ENCODE measurements around the gene C17orf113.

The C17orf113 gene

DNA sequence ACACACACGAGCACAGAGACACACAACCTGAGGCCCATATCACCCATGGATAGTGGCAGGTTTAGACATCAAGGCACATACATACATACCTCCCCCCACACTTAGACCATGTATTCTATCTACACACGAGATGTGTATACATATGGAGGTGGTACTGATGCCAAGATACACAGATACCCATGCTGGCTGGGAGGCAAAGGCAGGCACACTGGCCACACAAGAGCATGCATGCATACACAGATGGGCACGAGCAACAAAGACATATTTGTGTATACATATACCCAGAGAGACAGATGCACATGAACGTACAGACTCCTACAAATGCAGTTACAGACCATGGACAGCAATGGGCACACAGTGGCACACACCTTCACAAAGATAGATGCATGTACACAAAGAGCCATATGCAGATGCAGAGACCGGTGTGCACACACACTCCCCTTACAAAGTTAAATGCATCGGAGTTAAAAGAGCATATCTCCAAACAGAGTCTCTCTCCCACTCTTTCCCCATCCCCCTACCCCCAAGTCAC lies 2.0 kb upstream of the C17orf113 start:
- no peaks in the 10 kb centered on the region for H3K9me3 ChIP-seq (ENCODE audit: severe bottlenecking)
- H3K36me3 ChIP-seq (ENCODE audit: low read depth), result no peaks in the 10 kb centered on the region
- H3K4me1 ChIP-seq (ENCODE audit: insufficient read depth, poor library complexity, severe bottlenecking), result no peaks in the 10 kb centered on the region
- TF ChIP-seq, protein P1, sequence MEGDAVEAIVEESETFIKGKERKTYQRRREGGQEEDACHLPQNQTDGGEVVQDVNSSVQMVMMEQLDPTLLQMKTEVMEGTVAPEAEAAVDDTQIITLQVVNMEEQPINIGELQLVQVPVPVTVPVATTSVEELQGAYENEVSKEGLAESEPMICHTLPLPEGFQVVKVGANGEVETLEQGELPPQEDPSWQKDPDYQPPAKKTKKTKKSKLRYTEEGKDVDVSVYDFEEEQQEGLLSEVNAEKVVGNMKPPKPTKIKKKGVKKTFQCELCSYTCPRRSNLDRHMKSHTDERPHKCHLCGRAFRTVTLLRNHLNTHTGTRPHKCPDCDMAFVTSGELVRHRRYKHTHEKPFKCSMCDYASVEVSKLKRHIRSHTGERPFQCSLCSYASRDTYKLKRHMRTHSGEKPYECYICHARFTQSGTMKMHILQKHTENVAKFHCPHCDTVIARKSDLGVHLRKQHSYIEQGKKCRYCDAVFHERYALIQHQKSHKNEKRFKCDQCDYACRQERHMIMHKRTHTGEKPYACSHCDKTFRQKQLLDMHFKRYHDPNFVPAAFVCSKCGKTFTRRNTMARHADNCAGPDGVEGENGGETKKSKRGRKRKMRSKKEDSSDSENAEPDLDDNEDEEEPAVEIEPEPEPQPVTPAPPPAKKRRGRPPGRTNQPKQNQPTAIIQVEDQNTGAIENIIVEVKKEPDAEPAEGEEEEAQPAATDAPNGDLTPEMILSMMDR (IDR thresholded peaks at IDR 0.05; ENCODE audit: poor library complexity, severe bottlenecking), result no peak
- no peak for DNase-seq (ENCODE audit: low spot score)
- no peak for ATAC-seq (ENCODE audit: low read depth)
- no peak overlapping the region for H3K4me3 ChIP-seq (ENCODE audit: severe bottlenecking)
- H3K27me3 ChIP-seq (ENCODE audit: insufficient read depth, poor library complexity, severe bottlenecking), result no peaks in the 10 kb centered on the region
- no peak overlapping the region for H3K27ac ChIP-seq (ENCODE audit: poor library complexity, severe bottlenecking)

DNA sequence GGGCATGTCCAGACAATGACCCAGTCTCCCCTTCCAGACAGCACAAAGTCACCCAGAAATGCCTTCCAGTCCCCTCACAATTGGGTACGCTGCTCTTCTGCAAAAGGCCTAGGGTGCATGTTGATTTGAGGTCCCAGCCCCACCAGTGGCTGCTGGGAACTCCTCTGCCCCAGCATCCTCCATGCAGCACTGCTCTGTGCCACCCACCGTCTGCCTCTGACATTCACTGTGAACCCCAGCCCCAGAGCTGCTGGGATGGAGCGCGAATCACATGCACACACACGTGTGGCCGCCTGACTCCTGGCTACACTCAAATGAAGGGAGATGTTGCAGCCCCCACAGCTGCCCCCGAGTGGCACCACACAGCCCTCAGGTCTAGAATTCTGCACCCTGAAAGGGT lies 1.2 kb upstream of the C17orf113 start:
- Histone ChIP-seq H3K4me3 (ENCODE audit: severe bottlenecking) (no peak overlapping the region), H3K4me1 (ENCODE audit: insufficient read depth, poor library complexity, severe bottlenecking) (no peaks in the 10 kb centered on the region), H3K27ac (ENCODE audit: poor library complexity, severe bottlenecking) (no peak overlapping the region), H3K36me3 (ENCODE audit: low read depth) (no peaks in the 10 kb centered on the region), H3K27me3 (ENCODE audit: insufficient read depth, poor library complexity, severe bottlenecking) (no peaks in the 10 kb centered on the region), H3K9me3 (ENCODE audit: severe bottlenecking) (no peaks in the 10 kb centered on the region)
- TF ChIP-seq, protein P1 (IDR thresholded peaks at IDR 0.05; ENCODE audit: poor library complexity, severe bottlenecking), result no peak
- DNase-seq (ENCODE audit: low spot score) (no peak), ATAC-seq (ENCODE audit: low read depth) (no peak)

DNA sequence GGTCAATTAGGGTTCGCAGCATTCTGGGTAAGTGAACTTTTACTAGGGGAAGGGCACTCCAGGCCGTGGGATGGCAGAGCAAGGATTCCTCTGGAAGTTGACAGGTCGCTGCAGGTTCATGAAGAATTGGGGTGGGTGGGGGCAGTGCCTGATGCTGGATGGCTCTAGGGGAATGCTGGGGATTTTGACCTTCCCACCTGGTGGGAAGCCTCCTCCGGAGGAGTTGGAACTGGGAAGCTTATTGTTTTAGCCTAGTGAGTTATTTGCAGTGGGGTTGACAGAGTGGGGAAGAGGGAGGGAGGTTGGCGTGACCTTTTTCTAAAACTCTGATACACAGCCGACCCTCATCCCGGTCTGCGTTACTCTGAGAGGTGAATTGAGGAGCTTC lies 606 bp upstream of the C17orf113 start:
- peak overlapping the region; percentile 65 for H3K4me3 ChIP-seq (ENCODE audit: severe bottlenecking)
- H3K27ac ChIP-seq (ENCODE audit: poor library complexity, severe bottlenecking), result no peak overlapping the region
- no peaks in the 10 kb centered on the region for H3K27me3 ChIP-seq (ENCODE audit: insufficient read depth, poor library complexity, severe bottlenecking)
- ATAC-seq (ENCODE audit: low read depth) (peak; percentile 15; the same call in 1 of the 3 replicates), DNase-seq (ENCODE audit: low spot score) (no peak)
- no peaks in the 10 kb centered on the region for H3K9me3 ChIP-seq (ENCODE audit: severe bottlenecking)
- TF ChIP-seq, protein P1 (IDR thresholded peaks at IDR 0.05; ENCODE audit: poor library complexity, severe bottlenecking), result no peak
- no peaks in the 10 kb centered on the region for H3K4me1 ChIP-seq (ENCODE audit: insufficient read depth, poor library complexity, severe bottlenecking)
- H3K36me3 ChIP-seq (ENCODE audit: low read depth), result no peaks in the 10 kb centered on the region

DNA sequence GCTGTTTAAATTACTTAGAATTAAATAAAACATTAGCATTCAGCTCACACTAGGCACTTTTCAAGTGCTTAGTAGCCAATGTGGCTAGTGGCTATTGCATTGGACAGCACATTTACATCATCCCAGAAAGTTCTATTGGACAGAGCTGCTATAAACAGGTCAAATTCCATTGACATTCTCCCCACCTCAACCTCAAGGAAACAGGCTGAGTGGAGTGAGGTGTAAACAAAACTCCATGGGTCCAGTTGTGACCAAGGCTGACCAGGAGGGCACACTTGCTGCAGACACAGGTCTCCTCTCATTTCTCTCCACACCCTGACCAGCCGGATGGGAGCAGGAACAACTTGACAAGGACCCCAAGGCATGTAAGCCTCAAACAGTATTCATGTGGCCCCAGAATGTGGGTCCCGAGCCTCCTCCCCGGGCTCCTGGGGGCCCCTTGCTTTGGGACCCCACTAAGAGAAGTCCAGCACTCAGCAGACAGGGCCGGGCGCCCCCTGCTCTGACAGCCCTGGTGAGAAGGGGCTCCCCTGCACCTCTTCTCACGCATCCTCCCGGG lies 488 bp downstream of the C17orf113 start:
- Histone ChIP-seq H3K36me3 (ENCODE audit: low read depth) (no peaks in the 10 kb centered on the region), H3K4me3 (ENCODE audit: severe bottlenecking) (peak overlapping the region; percentile 65), H3K27me3 (ENCODE audit: insufficient read depth, poor library complexity, severe bottlenecking) (no peaks in the 10 kb centered on the region), H3K9me3 (ENCODE audit: severe bottlenecking) (no peaks in the 10 kb centered on the region), H3K27ac (ENCODE audit: poor library complexity, severe bottlenecking) (no peak overlapping the region), H3K4me1 (ENCODE audit: insufficient read depth, poor library complexity, severe bottlenecking) (no peaks in the 10 kb centered on the region)
- DNase-seq (ENCODE audit: low spot score) (no peak), ATAC-seq (ENCODE audit: low read depth) (peak; percentile 13; the same call in 2 of the 3 replicates)
- TF ChIP-seq, protein P1 (IDR thresholded peaks at IDR 0.05; ENCODE audit: poor library complexity, severe bottlenecking), result no peak

DNA sequence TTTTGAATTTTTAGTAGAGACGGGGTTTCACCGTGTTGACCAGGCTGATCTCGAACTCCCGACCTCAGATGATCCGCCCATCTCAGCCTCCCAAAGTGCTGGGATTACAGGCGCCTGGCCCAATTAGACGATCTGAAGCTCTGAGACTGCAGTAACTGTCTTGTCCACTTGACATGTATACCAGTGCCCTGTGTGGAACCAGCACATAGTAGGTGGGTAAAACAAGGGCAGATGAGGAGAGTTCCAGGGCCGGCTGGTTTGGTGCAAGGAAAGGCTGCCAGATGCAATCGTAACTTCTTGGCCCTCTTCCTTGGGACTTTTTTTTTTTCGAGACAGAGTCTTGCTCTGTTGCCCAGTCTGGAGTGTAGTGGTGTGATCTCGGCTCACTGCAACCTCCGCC lies 3.1 kb downstream of the C17orf113 start:
- TF ChIP-seq, protein P1 (IDR thresholded peaks at IDR 0.05; ENCODE audit: poor library complexity, severe bottlenecking), result no peak
- no peak for DNase-seq (ENCODE audit: low spot score)
- Histone ChIP-seq H3K27ac (ENCODE audit: poor library complexity, severe bottlenecking) (no peak overlapping the region), H3K9me3 (ENCODE audit: severe bottlenecking) (no peaks in the 10 kb centered on the region), H3K4me1 (ENCODE audit: insufficient read depth, poor library complexity, severe bottlenecking) (no peaks in the 10 kb centered on the region), H3K4me3 (ENCODE audit: severe bottlenecking) (no peak overlapping the region), H3K27me3 (ENCODE audit: insufficient read depth, poor library complexity, severe bottlenecking) (no peaks in the 10 kb centered on the region), H3K36me3 (ENCODE audit: low read depth) (no peaks in the 10 kb centered on the region)
- no peak for ATAC-seq (ENCODE audit: low read depth)

All from RWPE2 (cell line).